Measurements from ENCODE around the gene RNF150.

- TF ChIP-seq, protein P1, sequence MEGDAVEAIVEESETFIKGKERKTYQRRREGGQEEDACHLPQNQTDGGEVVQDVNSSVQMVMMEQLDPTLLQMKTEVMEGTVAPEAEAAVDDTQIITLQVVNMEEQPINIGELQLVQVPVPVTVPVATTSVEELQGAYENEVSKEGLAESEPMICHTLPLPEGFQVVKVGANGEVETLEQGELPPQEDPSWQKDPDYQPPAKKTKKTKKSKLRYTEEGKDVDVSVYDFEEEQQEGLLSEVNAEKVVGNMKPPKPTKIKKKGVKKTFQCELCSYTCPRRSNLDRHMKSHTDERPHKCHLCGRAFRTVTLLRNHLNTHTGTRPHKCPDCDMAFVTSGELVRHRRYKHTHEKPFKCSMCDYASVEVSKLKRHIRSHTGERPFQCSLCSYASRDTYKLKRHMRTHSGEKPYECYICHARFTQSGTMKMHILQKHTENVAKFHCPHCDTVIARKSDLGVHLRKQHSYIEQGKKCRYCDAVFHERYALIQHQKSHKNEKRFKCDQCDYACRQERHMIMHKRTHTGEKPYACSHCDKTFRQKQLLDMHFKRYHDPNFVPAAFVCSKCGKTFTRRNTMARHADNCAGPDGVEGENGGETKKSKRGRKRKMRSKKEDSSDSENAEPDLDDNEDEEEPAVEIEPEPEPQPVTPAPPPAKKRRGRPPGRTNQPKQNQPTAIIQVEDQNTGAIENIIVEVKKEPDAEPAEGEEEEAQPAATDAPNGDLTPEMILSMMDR (conservative IDR thresholded peaks at IDR 0.05; ENCODE audit: low read depth, low read length): no peak
- TF ChIP-seq RAD21 (IDR thresholded peaks at IDR 0.05; ENCODE audit: low read length) (no peak), POLR2A (IDR thresholded peaks at IDR 0.05; ENCODE audit: low read depth, low read length) (no peak), SMC3 (IDR thresholded peaks at IDR 0.05; ENCODE audit: low read depth, low read length) (no peak), RFX5 (IDR thresholded peaks at IDR 0.05; ENCODE audit: low read depth, low read length) (no peak), MAFK (IDR thresholded peaks at IDR 0.05; ENCODE audit: low read depth, low read length) (no peak), BHLHE40 (IDR thresholded peaks at IDR 0.05; ENCODE audit: low read depth, low read length) (no peak), CHD1 (IDR thresholded peaks at IDR 0.05; ENCODE audit: low read depth, low read length) (no peak)
These were observed 11.4 kb downstream of the RNF150 start for GRCh38 chr4:141121768-141122454.
